Activated effector memory CD4-positive, alpha-beta T cell treated with Interleukin-2 at 50 U/mL for 16 hours (primary cell): ENCODE results near the gene SLC39A8.

ENCODE experiments used
- DNase-seq: peaks from one replicate; pipeline ENCODE4 v3.0.0-alpha.2; 2020

SLC39A8 gene

GRCh38 chr4:102222838-102223409, 122.4 kb downstream of the SLC39A8 start:
- no peak for DNase-seq

GRCh38 chr4:102219129-102219528, 126.2 kb downstream of the SLC39A8 start:
- no peak for DNase-seq

DNA sequence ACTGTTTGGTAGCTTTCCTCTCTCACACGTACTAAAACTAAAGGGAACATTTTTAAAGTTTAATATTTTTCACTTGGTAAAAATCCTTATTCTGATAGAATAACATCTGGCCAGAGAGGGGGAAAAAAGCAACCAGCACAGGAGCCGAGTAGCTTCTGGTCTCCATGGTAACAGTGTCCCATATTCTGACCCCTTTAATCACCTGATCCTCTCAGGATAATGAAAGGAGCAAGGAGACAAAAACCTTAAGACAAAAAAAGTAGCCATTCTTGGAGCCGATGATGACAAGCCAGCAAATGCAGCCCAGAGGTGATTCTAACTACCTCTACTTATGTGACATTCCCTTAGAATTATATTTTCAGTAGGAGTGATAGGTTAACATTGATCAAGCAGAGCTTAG, 126.6 kb downstream of the SLC39A8 start:
- DNase-seq, result no peak

- no peak for DNase-seq
Measured at GRCh38 chr4:102217775-102218355, 127.4 kb downstream of the SLC39A8 start.

DNA sequence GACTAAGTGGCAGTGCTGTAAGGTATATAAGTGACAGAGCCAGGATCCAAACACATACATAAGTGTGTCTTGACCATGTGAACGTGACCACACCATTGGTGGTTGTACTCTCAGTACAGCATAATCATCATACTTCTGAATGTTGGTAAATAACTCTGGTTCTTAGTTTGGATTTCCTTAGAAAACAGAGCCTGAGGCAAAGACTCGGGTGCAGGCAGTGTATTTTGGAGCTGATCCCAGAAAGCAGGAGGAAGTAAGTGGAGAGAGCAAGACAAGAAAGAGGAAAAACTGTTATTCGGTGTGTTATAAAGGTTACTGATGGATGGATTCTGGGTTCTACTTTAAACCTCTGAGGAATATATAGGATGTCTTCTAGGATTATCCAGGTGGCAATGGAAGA, 127.9 kb downstream of the SLC39A8 start:
- no peak for DNase-seq

- no peak for DNase-seq
Measured at GRCh38 chr4:102216666-102217065, 128.6 kb downstream of the SLC39A8 start.

DNA sequence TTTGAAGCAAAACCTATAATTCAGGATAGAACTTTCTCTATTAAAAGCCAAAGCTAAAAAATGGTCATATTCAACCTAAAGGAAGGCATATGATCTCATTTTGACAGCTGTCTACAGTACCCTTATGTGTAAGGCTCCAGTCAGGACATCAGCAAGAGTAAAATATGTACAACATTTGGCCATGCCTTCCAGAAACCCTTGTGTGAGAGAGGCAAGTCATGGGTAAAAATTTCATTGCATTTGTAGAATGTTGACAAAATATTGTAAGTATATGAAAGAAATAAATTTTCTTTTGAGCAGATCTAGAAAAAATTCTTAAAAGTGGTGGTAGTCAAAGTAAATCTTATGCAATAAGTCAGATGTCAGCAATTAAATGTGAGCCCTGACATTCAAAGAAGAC, 132.3 kb downstream of the SLC39A8 start:
- no peak for DNase-seq
